HepG2 (cell line): ENCODE results near the gene QKI. TPM values are rescaled to one million over a fixed set of nuclear protein-coding genes. Genes with fewer than 3 reads are reported as not detected.

ENCODE experiments used
- ATM ChIP-seq: fragments of 450-650 bp; IDR thresholded peaks from 2 replicates; pipeline ENCODE4 v1.7.1; 2017; ENCODE audit warnings: mild to moderate bottlenecking, borderline replicate concordance
- GATAD1 ChIP-seq: IDR thresholded peaks from 2 replicates; pipeline ENCODE4 v1.6.1; 2016; ENCODE audit warnings: missing genetic modification reagents, missing compliant biosample characterization
- HNF1A ChIP-seq, 2 experiments: sonication (generic) in 1 of 2; formaldehyde crosslinking in 1 of 2; IDR thresholded peaks; 2 replicates each; pipeline versions ENCODE4 v1.4.0 to v1.6.1; 2016 to 2020; ENCODE audit warnings: borderline replicate concordance in 1 of 2, low read depth in 1 of 2, mild to moderate bottlenecking in 1 of 2, missing genetic modification reagents in 1 of 2
- HOXD1 ChIP-seq: sonication (generic); formaldehyde crosslinking; IDR thresholded peaks from 2 replicates; pipeline ENCODE4 v1.5.0; 2020; ENCODE audit warnings: missing genetic modification reagents
- KLF9 ChIP-seq: IDR thresholded peaks from 2 replicates; pipeline ENCODE4 v1.6.1; 2016; ENCODE audit warnings: low read depth
- KMT2A ChIP-seq: sonication (generic); formaldehyde crosslinking; IDR thresholded peaks from 2 replicates; pipeline ENCODE4 v1.4.0; 2020; ENCODE audit warnings: missing genetic modification reagents
- NCOR1 ChIP-seq: fragments of 200-600 bp; sonication (generic); IDR thresholded peaks from 2 replicates; pipeline ENCODE4 v1.7.0; 2017; ENCODE audit warnings: antibody characterized with exemption, low read length, borderline replicate concordance
- NFIC ChIP-seq: IDR thresholded peaks from 2 replicates; pipeline ENCODE4 v1.6.1; 2012; ENCODE audit warnings: mild to moderate bottlenecking, low read length, inconsistent platforms
- PHF20 ChIP-seq: sonication (generic); formaldehyde crosslinking; IDR thresholded peaks from 2 replicates; pipeline ENCODE4 v1.5.0; 2020; ENCODE audit warnings: mild to moderate bottlenecking, missing genetic modification reagents
- RBAK ChIP-seq: sonication (generic); formaldehyde crosslinking; IDR thresholded peaks from 2 replicates; pipeline ENCODE4 v1.5.1; 2020; ENCODE audit warnings: mild to moderate bottlenecking, missing genetic modification reagents
- SALL2 ChIP-seq: sonication (generic); formaldehyde crosslinking; IDR thresholded peaks from 2 replicates; pipeline ENCODE4 v1.8.1; 2023; ENCODE audit warnings: mild to moderate bottlenecking, missing genetic modification reagents, inconsistent platforms
- SAP130 ChIP-seq: IDR thresholded peaks from 2 replicates; pipeline ENCODE4 v1.6.1; 2016; ENCODE audit warnings: low read depth
- TOPORS ChIP-seq: sonication (generic); formaldehyde crosslinking; IDR thresholded peaks from 2 replicates; pipeline ENCODE4 v1.8.0; 2023; ENCODE audit warnings: mild to moderate bottlenecking, missing genetic modification reagents
- YEATS2 ChIP-seq: sonication (generic); formaldehyde crosslinking; IDR thresholded peaks from 2 replicates; pipeline ENCODE4 v1.4.0; 2020; ENCODE audit warnings: missing genetic modification reagents, borderline replicate concordance
- ZMAT3 ChIP-seq: sonication (generic); formaldehyde crosslinking; conservative IDR thresholded peaks from 2 replicates; pipeline ENCODE4 v1.7.0; 2021; ENCODE audit warnings: missing genetic modification reagents
- ZNF160 ChIP-seq: sonication (generic); formaldehyde crosslinking; IDR thresholded peaks from 2 replicates; pipeline ENCODE4 v1.8.0; 2022; ENCODE audit warnings: mild to moderate bottlenecking, inconsistent platforms, missing genetic modification reagents
- ZNF431 ChIP-seq: sonication (generic); formaldehyde crosslinking; IDR thresholded peaks from 2 replicates; pipeline ENCODE4 v1.9.0; 2022; ENCODE audit warnings: missing genetic modification reagents, low read depth, mild to moderate bottlenecking, borderline replicate concordance
- ZNF512B ChIP-seq: sonication (generic); formaldehyde crosslinking; IDR thresholded peaks from 2 replicates; pipeline ENCODE4 v1.5.1; 2020; ENCODE audit warnings: missing genetic modification reagents, mild to moderate bottlenecking, borderline replicate concordance
- ZNF746 ChIP-seq: sonication (generic); formaldehyde crosslinking; IDR thresholded peaks from 2 replicates; pipeline ENCODE4 v1.8.0; 2022; ENCODE audit warnings: mild to moderate bottlenecking, missing genetic modification reagents
- ZNF800 ChIP-seq: sonication (generic); formaldehyde crosslinking; IDR thresholded peaks from 2 replicates; pipeline ENCODE4 v1.4.0; 2020; ENCODE audit warnings: missing genetic modification reagents
- ZSCAN25 ChIP-seq: sonication (generic); formaldehyde crosslinking; IDR thresholded peaks from 2 replicates; pipeline ENCODE4 v1.8.0; 2022; ENCODE audit warnings: mild to moderate bottlenecking, missing genetic modification reagents
- polyA plus RNA-seq, 8 experiments: library from polyadenylated mRNA; depleted of rRNA in 3 of 8; stranded (reverse) in 7 of 8; unstranded in 1 of 8; fragments of >200 nt; fragmentation: Illumina TruSeq in 4 of 8; extraction: Trizol in 4 of 8; gene quantifications; 2 replicates each; pipeline versions ENCODE4 v1.2.1 to v1.2.3, GENCODE V29; 2011 to 2016; ENCODE audit warnings: low read depth in 4 of 8, missing spikeins in 1 of 8, mixed read lengths in 1 of 8; ENCODE audit not compliant: insufficient read depth in 1 of 8
- total RNA-seq, 5 experiments: library from RNA; depleted of rRNA; stranded (reverse); fragments of >200 nt; fragmentation: Illumina TruSeq; extraction: Trizol; gene quantifications; 2 replicates each; pipeline ENCODE4 v1.2.3, GENCODE V29; 2016; ENCODE audit warnings: low read depth in 1 of 5

Gene QKI
- total and polyA plus RNA-seq, 2 of the 13 experiments (the other 11 are each of a cell fraction or from before 2014, with no cell fraction given) = 136 to 137 TPM

- TF ChIP-seq HNF1A (IDR thresholded peaks at IDR 0.05; ENCODE audit: low read depth) (no peak), HNF1A (CRISPR knock-in tag; IDR thresholded peaks at IDR 0.05; ENCODE audit: borderline replicate concordance) (no peak), ZNF800 (CRISPR knock-in tag) (0 out of 2 replicates have a peak, but pooled peaks have one; percentile 61), SALL2 (CRISPR knock-in tag) (peak; percentile 60; the same call in 1 of the 2 replicates), ZMAT3 (CRISPR knock-in tag) (no peak; the same call in 1 of the 2 replicates), NFIC (no peak), ATM (no peak), KMT2A (CRISPR knock-in tag) (peak; percentile 49), ZSCAN25 (CRISPR knock-in tag) (no peak), ZNF512B (CRISPR knock-in tag) (no peak), RBAK (CRISPR knock-in tag) (no peak), HOXD1 (no peak), TOPORS (no peak), ZNF431 (CRISPR knock-in tag) (no peak), GATAD1 (CRISPR knock-in tag) (0 out of 2 replicates have a peak, but pooled peaks have one; percentile 13), ZNF746 (no peak), NCOR1 (no peak), SAP130 (CRISPR knock-in tag) (peak; percentile 15), PHF20 (CRISPR knock-in tag) (no peak), KLF9 (CRISPR knock-in tag) (no peak), YEATS2 (no peak), ZNF160 (no peak)
Measured at GRCh38 chr6:163415620-163416556, 1.4 kb downstream of the QKI start (continued).
